ENCODE measurements around the gene IRF8.

Gene IRF8

GRCh38 chr16:85968041-85968920, 69.3 kb downstream of the IRF8 start:
- H3K27ac ChIP-seq = no peak overlapping the region
- TF ChIP-seq CTCF (conservative IDR thresholded peaks at IDR 0.05) = no peak

- H3K27ac ChIP-seq = no peak overlapping the region
- TF ChIP-seq CTCF (conservative IDR thresholded peaks at IDR 0.05) = no peak
These were observed 70.2 kb downstream of the IRF8 start for GRCh38 chr16:85969159-85969558.

GRCh38 chr16:85969591-85969990, 70.6 kb downstream of the IRF8 start:
- TF ChIP-seq CTCF (conservative IDR thresholded peaks at IDR 0.05) = no peak

GRCh38 chr16:85970016-85970733, 71.2 kb downstream of the IRF8 start:
- H3K27ac ChIP-seq = no peak overlapping the region
- TF ChIP-seq CTCF (conservative IDR thresholded peaks at IDR 0.05) = no peak

More at GRCh38 chr16:85969591-85969990, 70.6 kb downstream of the IRF8 start:
- no peak overlapping the region for H3K27ac ChIP-seq

GRCh38 chr16:85970738-85971137, 71.8 kb downstream of the IRF8 start:
- H3K27ac ChIP-seq = no peak overlapping the region
- no peak for TF ChIP-seq CTCF (conservative IDR thresholded peaks at IDR 0.05)

All from VCaP (cell line).